H1 (cell line): ENCODE measurements around the gene ZNF641. TPM values are rescaled to one million over a fixed set of nuclear protein-coding genes. Genes with fewer than 3 reads are reported as not detected.

ENCODE experiments used
- GABPA ChIP-seq: IDR thresholded peaks from 2 replicates; pipeline ENCODE4 v1.6.1; 2011; ENCODE audit warnings: mild to moderate bottlenecking, low read length, moderate library complexity, borderline replicate concordance; ENCODE audit not compliant: insufficient read depth
- PHF8 ChIP-seq: fragments of 200-600 bp; sonication (generic); conservative IDR thresholded peaks from 2 replicates; pipeline ENCODE4 v1.7.1; 2012; ENCODE audit warnings: low read depth, mild to moderate bottlenecking, inconsistent platforms, low read length, moderate library complexity
- RFX5 ChIP-seq: IDR thresholded peaks from 2 replicates; pipeline ENCODE4 v1.6.1; 2011; ENCODE audit warnings: low read depth, low read length, improper control_type of control experiment, borderline replicate concordance
- RXRA ChIP-seq: IDR thresholded peaks from 2 replicates; pipeline ENCODE4 v1.6.1; 2011; ENCODE audit warnings: low read depth, mild to moderate bottlenecking, low read length, moderate library complexity; ENCODE audit not compliant: insufficient read depth
- SIN3A ChIP-seq, 2 experiments: IDR thresholded peaks in 1 of 2; conservative IDR thresholded peaks in 1 of 2; 2 replicates each; pipeline ENCODE4 v1.6.1; 2011 to 2012; ENCODE audit warnings: low read length in 2 of 2, improper control_type of control experiment in 1 of 2, low read depth in 1 of 2, mild to moderate bottlenecking in 1 of 2
- SRF ChIP-seq: IDR thresholded peaks from 2 replicates; pipeline ENCODE4 v1.6.1; 2011; ENCODE audit warnings: mild to moderate bottlenecking, low read depth, low read length, moderate library complexity
- YY1 ChIP-seq: IDR thresholded peaks from 2 replicates; pipeline ENCODE4 v1.6.1; 2011; ENCODE audit warnings: low read depth, mild to moderate bottlenecking, low read length
- polyA plus RNA-seq, 7 experiments: library from polyadenylated mRNA; depleted of rRNA in 3 of 7; stranded (reverse) in 5 of 7; unstranded in 2 of 7; fragments of >200 nt in 5 of 7; fragments of 200-250 nt in 2 of 7; gene quantifications; 1 replicate in 5 of 7; 2 replicates in 1 of 7; 4 replicates in 1 of 7; pipeline versions ENCODE4 v1.2.1 to v1.2.3, GENCODE V29; 2011 to 2013; ENCODE audit warnings: missing spikeins in 2 of 7, mixed read lengths in 2 of 7
- total RNA-seq: library from RNA; stranded (reverse); fragmentation: NEBNext Ultra II Directional; extraction: Animal tissue kit (Norgen Biotek cat#: 25700); gene quantifications from 2 replicates; pipeline ENCODE4 v1.2.1, GENCODE V29; 2021

ZNF641 gene
- total and polyA plus RNA-seq, 2 of the 8 experiments (the other 6 are each of a cell fraction or from before 2014, with no cell fraction given), result 2.4 to 6.2 TPM

- no peak for TF ChIP-seq RXRA
- no peak for TF ChIP-seq RFX5
- no peak for TF ChIP-seq GABPA
- TF ChIP-seq SRF, result no peak
- TF ChIP-seq PHF8, result no peak
- TF ChIP-seq SIN3A (conservative IDR thresholded peaks at IDR 0.05 in 1 of 2, IDR thresholded peaks at IDR 0.05 in 1 of 2; ENCODE audit: low read depth in 1 of 2, low read length in 2 of 2), result no peak
- TF ChIP-seq YY1, result no peak
Observed at GRCh38 chr12:48302161-48302911, 48.4 kb downstream of the ZNF641 start (continued).
